LHCN-M2 (cell line): ENCODE data around the gene ZNF503. TPM values are rescaled to one million over a fixed set of nuclear protein-coding genes. Genes with fewer than 3 reads are reported as not detected.

Experiments used
- DNase-seq: peaks from one replicate; pipeline ENCODE4 v3.0.0-alpha.2; 2012; ENCODE audit warnings: low read depth
- total RNA-seq: library from RNA; depleted of rRNA; stranded (reverse); fragments of >200 nt; gene quantifications from 2 replicates; pipeline ENCODE4 v1.2.3, GENCODE V29; 2014; rRNA removed

ZNF503 gene
- total RNA-seq, 1 experiment from 2014 or later, result 3.8 TPM

DNA sequence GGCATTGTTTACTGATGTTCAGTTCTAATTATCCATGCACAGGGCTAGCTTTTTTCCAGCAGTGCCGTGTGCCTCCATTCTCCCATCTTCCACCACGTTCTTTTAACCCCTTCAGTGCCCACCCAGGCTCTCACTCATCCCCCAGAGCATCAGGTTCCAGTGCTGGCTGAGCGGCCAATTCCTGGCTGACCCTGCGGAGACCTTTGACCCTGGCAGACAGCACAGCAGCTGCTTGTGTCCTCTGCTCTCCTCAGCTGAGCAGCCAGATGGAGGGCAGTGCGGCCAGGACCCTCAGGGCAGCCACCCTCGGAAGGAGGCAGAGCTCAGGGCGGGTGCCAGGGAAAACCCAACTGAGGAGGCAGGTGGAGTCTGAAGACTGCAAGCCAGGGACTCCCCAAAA, 48.4 kb downstream of the ZNF503 start:
- no peak for DNase-seq

DNA sequence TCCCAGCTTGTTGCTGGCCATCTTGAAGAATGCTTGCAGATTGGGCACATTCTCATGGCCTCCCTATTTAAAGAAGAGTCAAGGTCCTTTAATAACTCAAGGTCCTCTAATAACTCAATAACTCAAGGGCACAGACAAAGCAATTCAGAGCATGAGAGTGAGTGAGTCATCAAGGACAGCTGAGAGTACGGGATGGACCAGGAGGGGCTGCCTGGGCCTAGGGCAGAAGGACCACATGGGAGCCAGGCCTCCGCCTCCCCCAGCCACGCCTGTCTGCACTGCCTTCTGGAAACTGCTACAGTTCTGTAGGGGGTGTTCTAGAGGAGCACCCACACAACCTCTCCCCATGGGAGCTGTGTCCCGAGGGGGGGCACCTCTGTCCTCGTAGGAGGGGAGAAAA, 48.9 kb downstream of the ZNF503 start:
- peak; percentile 79 for DNase-seq

DNA sequence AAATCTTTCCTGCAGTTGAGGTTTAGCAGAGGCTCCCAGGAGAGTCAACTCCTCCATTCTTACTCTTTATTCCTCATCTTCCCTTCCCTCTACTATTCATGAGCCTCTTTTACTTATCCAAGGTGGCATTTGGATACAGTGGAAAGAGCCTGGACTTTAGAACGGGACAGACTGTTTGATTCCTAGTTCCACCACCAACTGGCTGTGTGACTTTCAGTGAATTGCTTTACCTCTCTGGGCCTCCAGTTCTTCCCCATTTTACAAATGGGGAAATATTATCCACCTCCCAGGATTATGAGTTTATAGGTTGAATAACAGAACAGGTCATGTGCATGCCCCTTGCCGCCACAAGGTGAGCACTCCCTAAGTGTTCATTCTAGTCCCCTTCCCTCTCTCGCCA, 49.9 kb downstream of the ZNF503 start:
- no peak for DNase-seq

DNA sequence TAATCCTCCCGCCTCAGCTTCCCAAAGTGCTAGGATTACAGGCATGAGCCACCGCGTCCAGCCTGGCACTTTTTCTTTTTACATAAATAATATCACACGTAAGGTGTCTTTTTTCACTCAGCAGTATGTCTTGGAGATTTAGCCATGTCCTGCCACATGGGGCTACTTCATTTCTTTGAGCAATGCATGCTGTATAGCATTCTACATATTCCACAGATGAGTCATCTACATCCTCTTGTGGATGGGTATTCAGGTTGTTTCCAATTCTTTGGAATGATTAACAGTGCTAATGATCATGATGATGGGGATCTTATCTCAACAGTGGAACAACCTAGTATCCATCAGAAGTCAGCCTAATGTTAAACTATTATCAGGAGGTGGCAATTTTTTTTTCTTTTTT, 50.8 kb downstream of the ZNF503 start:
- peak; percentile 47 for DNase-seq

Other genes starting within 250 kb of the ZNF503 start
- 194 and 196 TPM in 2 replicates for gene VDAC2, start 191.0 kb downstream of the ZNF503 start, total RNA-seq
- gene COMTD1, start 165.8 kb downstream of the ZNF503 start, total RNA-seq, result 11.5 and 11.7 TPM in 2 replicates
- not detected in 2 replicates for gene LRMDA, start 29.9 kb upstream of the ZNF503 start, total RNA-seq